ENCODE measurements around the gene SUPT5H.

DNA sequence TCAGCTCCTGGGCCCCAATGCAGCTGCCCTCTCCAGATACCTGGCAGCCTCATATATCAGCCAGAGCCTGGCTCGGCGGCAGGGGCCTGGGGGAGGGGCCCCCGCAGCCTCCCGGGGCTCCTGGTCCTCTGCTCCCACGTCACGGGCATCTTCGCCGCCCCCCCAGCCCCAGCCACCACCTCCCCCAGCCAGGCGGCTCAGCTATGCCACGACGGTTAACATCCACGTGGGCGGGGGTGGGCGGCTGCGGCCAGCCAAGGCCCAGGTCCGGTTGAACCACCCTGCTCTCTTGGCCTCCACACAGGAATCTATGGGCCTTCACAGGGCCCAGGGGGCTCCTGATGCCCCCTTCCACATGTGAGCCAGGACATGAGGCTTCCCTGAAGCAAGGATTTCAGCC is 20.4 kb upstream of the SUPT5H start:
- no peak for TF ChIP-seq POLR2AphosphoS5 (IDR thresholded peaks at IDR 0.05)
- TF ChIP-seq, protein P1, sequence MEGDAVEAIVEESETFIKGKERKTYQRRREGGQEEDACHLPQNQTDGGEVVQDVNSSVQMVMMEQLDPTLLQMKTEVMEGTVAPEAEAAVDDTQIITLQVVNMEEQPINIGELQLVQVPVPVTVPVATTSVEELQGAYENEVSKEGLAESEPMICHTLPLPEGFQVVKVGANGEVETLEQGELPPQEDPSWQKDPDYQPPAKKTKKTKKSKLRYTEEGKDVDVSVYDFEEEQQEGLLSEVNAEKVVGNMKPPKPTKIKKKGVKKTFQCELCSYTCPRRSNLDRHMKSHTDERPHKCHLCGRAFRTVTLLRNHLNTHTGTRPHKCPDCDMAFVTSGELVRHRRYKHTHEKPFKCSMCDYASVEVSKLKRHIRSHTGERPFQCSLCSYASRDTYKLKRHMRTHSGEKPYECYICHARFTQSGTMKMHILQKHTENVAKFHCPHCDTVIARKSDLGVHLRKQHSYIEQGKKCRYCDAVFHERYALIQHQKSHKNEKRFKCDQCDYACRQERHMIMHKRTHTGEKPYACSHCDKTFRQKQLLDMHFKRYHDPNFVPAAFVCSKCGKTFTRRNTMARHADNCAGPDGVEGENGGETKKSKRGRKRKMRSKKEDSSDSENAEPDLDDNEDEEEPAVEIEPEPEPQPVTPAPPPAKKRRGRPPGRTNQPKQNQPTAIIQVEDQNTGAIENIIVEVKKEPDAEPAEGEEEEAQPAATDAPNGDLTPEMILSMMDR (IDR thresholded peaks at IDR 0.05) = no peak
- TF ChIP-seq POLR2A (IDR thresholded peaks at IDR 0.05) = no peak

Measured in prostate gland (tissue), 2 donors.